ENCODE data around the gene OR10J4.

- no peak for TF ChIP-seq POLR2A (IDR thresholded peaks at IDR 0.05; ENCODE audit: low read length)
- TF ChIP-seq GATA1 (IDR thresholded peaks at IDR 0.05; ENCODE audit: low read depth, low read length), result no peak
Measured at GRCh38 chr1:159430985-159431384, 1.0 kb upstream of the OR10J4 start.
